PC-9 (cell line): ENCODE measurements around the gene PHACTR3.

Experiments used
- EZH2 ChIP-seq: fragments of 200-600 bp; sonication (generic); IDR thresholded peaks from 2 replicates; pipeline ENCODE4 v1.8.0; 2017; ENCODE audit warnings: antibody characterized with exemption, low read depth
- TF ChIP-seq, protein P1 (sequence below): fragments of 200-600 bp; sonication (generic); conservative IDR thresholded peaks from 2 replicates; pipeline ENCODE4 v1.6.1; 2017; ENCODE audit warnings: mixed run types, antibody characterized with exemption, mild to moderate bottlenecking, moderate library complexity

- no peak for TF ChIP-seq EZH2
- TF ChIP-seq, protein P1, sequence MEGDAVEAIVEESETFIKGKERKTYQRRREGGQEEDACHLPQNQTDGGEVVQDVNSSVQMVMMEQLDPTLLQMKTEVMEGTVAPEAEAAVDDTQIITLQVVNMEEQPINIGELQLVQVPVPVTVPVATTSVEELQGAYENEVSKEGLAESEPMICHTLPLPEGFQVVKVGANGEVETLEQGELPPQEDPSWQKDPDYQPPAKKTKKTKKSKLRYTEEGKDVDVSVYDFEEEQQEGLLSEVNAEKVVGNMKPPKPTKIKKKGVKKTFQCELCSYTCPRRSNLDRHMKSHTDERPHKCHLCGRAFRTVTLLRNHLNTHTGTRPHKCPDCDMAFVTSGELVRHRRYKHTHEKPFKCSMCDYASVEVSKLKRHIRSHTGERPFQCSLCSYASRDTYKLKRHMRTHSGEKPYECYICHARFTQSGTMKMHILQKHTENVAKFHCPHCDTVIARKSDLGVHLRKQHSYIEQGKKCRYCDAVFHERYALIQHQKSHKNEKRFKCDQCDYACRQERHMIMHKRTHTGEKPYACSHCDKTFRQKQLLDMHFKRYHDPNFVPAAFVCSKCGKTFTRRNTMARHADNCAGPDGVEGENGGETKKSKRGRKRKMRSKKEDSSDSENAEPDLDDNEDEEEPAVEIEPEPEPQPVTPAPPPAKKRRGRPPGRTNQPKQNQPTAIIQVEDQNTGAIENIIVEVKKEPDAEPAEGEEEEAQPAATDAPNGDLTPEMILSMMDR, result no peak
These were observed 266.8 kb downstream of the PHACTR3 start for GRCh38 chr20:59871096-59871495.
